K562 (cell line): ENCODE data around the gene HBM. TPM values are rescaled to one million over a fixed set of nuclear protein-coding genes. Genes with fewer than 3 reads are reported as not detected.

ENCODE experiments used
- DPF2 ChIP-seq: fragments of 450-650 bp; IDR thresholded peaks from 2 replicates; pipeline ENCODE4 v1.6.1; 2016
- GTF2B ChIP-seq: IDR thresholded peaks from 2 replicates; pipeline ENCODE4 v1.6.1; 2011; ENCODE audit not compliant: insufficient read length; ENCODE audit errors: extremely low read depth
- LCOR ChIP-seq: sonication (generic); formaldehyde crosslinking; IDR thresholded peaks from 2 replicates; pipeline ENCODE4 v1.8.0; 2022; ENCODE audit warnings: mild to moderate bottlenecking, missing genetic modification reagents
- MEF2D ChIP-seq: conservative IDR thresholded peaks from 2 replicates; pipeline ENCODE4 v1.6.1; 2016; ENCODE audit warnings: low read depth, missing genetic modification characterization, missing compliant biosample characterization
- MGA ChIP-seq: fragments of 450-650 bp; IDR thresholded peaks from 2 replicates; pipeline ENCODE4 v1.6.1; 2016; ENCODE audit warnings: mild to moderate bottlenecking, moderate library complexity
- MTF1 ChIP-seq: fragments of 250-450 bp; sonication (Bioruptor Pico); IDR thresholded peaks from 2 replicates; pipeline ENCODE4 v1.9.0; 2021; ENCODE audit warnings: moderate library complexity, mild to moderate bottlenecking, inconsistent platforms, borderline replicate concordance
- NCOR1 ChIP-seq: fragments of 450-650 bp; IDR thresholded peaks from 2 replicates; pipeline ENCODE4 v1.6.1; 2016; ENCODE audit warnings: mild to moderate bottlenecking, moderate library complexity
- POLR2B ChIP-seq: fragments of 450-650 bp; IDR thresholded peaks from 2 replicates; pipeline ENCODE4 v1.6.1; 2018; ENCODE audit warnings: low read depth; ENCODE audit not compliant: partially characterized antibody
- PTRF ChIP-seq: fragments of 450-650 bp; IDR thresholded peaks from 2 replicates; pipeline ENCODE4 v1.6.1; 2016; ENCODE audit warnings: mild to moderate bottlenecking, missing genetic modification characterization, missing compliant biosample characterization
- PTTG1 ChIP-seq: fragments of 450-650 bp; IDR thresholded peaks from 2 replicates; pipeline ENCODE4 v1.6.1; 2016; ENCODE audit warnings: low read depth, mild to moderate bottlenecking, missing genetic modification characterization, missing compliant biosample characterization
- RFX5 ChIP-seq: IDR thresholded peaks from 2 replicates; pipeline ENCODE4 v1.6.1; 2011; ENCODE audit warnings: low read depth, mild to moderate bottlenecking, improper control_type of control experiment, low read length
- ZNF184 ChIP-seq: sonication (generic); formaldehyde crosslinking; IDR thresholded peaks from 2 replicates; pipeline ENCODE4 v1.5.0; 2020; ENCODE audit warnings: missing genetic modification reagents
- ZNF507 ChIP-seq: conservative IDR thresholded peaks from 2 replicates; pipeline ENCODE4 v1.6.1; 2017; ENCODE audit warnings: missing genetic modification characterization, missing compliant biosample characterization
- ZNF707 ChIP-seq: fragments of 250-450 bp; sonication (Bioruptor Pico); conservative IDR thresholded peaks from 2 replicates; pipeline ENCODE4 v1.8.0; 2022; ENCODE audit warnings: inconsistent platforms, mild to moderate bottlenecking, moderate library complexity
- polyA plus RNA-seq, 8 experiments: library from polyadenylated mRNA; depleted of rRNA in 4 of 8; stranded (reverse) in 5 of 8; unstranded in 3 of 8; fragments of >200 nt; fragmentation: Nextera tagmentation in 2 of 8; fragmentation: Illumina TruSeq in 1 of 8; extraction: Ambion mirVana in 2 of 8; extraction: Trizol in 1 of 8; gene quantifications; 2 replicates each; pipeline versions ENCODE4 v1.2.1 to v1.2.3, GENCODE V29; 2011 to 2014; ENCODE audit warnings: inconsistent platforms in 1 of 8, missing spikeins in 1 of 8
- total RNA-seq, 7 experiments: library from RNA; depleted of rRNA in 6 of 7; stranded (reverse); fragments of >200 nt in 6 of 7; fragmentation: Illumina TruSeq in 2 of 7; extraction: Trizol in 2 of 7; gene quantifications; 2 replicates each; pipeline versions ENCODE4 v1.2.1 to v1.2.3, GENCODE V29; 2011 to 2021; ENCODE audit warnings: low replicate concordance in 1 of 7

Gene HBM
- total and polyA plus RNA-seq, 9 of the 15 experiments (the other 6 are each of a cell fraction or from before 2014, with no cell fraction given), result not detected

DNA sequence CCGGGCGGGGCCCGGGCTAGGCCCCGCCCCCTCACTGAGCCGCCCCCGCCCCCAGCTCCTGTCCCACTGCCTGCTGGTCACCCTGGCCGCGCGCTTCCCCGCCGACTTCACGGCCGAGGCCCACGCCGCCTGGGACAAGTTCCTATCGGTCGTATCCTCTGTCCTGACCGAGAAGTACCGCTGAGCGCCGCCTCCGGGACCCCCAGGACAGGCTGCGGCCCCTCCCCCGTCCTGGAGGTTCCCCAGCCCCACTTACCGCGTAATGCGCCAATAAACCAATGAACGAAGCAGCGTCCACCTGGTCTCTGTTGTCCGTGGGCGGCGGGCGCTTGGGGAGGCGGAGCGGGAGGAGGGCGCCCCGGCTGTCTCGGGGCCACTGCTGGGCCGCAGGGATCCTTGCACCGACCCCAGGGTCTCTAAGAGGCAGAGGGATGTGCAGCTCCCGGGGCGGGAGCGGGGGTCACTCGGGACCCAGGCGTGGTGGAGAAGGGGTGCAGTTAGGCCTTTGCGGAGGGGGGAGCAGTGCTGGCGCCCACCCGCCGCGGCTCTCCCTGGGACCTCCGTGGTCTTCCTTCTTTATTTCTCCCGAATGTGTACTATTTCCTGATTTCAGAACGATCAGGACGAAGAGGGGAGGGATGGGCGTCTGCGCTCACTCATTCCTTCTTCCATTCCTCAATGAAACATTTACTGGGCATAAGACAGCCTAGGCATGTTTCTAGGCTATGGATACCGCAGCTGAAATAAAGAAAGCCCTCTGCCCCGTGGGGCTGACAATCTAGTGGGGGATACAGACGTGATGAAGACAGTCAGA is 11.4 kb upstream of the HBM start (continued):
- TF ChIP-seq MTF1 (CRISPR knock-in tag) (no peak), ZNF184 (CRISPR knock-in tag) (no peak), ZNF507 (tag) (no peak), LCOR (CRISPR knock-in tag) (no peak), RFX5 (no peak), DPF2 (0 out of 2 replicates have a peak, but pooled peaks have one; percentile 19), PTTG1 (tag) (no peak), GTF2B (no peak), PTRF (tag) (no peak), MGA (peak; percentile 82), NCOR1 (no peak), MEF2D (no peak), POLR2B (peak; percentile 63), ZNF707 (no peak)
- TF ChIP-seq, all 486 proteins: peak for 48
